ENCODE results near the gene RASGEF1C. TPM values are rescaled to one million over a fixed set of nuclear protein-coding genes. Genes with fewer than 3 reads are reported as not detected.

The RASGEF1C gene
- total RNA-seq, 2 donors from 2014 or later, result not detected

DNA sequence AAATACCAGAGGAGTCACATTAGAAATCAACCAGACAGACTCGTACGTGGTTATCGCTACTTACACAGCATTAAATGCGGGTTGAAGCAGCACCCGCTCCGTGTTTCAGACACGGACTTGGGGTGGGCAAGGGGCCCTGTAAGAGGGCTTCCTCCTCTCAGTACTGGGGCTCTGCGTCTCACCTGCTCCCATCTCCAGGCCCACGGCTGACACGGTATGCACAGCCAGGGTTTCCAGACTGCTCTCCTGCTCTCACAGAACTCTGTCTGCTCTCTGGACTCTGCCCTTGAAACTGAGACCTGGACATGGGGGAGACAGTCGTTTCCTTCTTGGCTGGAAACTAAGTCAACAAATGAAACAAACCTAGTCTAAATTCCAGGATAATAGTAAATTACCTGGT is 24.7 kb upstream of the RASGEF1C start:
- ATAC-seq (ENCODE audit: insufficient number of reproducible peaks, low FRiP score, low read depth), result no peak
- peaks cover 39% of the 10 kb centered on the region for H3K9me3 ChIP-seq
- no peak for DNase-seq (ENCODE audit: low spot score)

DNA sequence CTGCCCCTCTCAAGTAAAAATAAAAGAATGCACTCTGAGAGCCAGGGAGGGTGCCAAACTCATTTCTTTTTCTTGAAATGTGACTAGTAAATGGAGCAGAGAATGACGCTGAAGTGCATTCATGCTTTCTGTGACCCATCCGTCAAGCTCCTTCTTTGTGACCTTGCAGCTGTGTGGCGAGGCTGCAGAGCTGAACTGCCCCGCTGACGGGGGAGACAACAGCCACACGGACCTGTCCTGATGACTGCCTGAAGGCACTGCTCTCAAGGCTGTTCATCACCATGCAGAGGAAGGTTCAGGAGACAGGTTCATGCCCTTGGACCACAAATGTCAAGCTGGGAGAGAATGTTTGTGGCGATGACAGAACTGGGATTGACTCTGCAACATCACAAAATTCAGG is 21.0 kb upstream of the RASGEF1C start:
- Histone ChIP-seq H3K36me3 (peaks cover 25% of the 10 kb centered on the region), H3K4me3 (no peak overlapping the region), H3K27ac (no peak overlapping the region), H3K4me1 (ENCODE audit: control insufficient read depth in 1 of 2, low read depth in 2 of 2) (no peaks in the 10 kb centered on the region), H3K27me3 (replicated peaks; ENCODE audit: insufficient read depth) (no peaks in the 10 kb centered on the region), H3K9me3 (peaks cover 68% of the 10 kb centered on the region)
- TF ChIP-seq, protein P1, sequence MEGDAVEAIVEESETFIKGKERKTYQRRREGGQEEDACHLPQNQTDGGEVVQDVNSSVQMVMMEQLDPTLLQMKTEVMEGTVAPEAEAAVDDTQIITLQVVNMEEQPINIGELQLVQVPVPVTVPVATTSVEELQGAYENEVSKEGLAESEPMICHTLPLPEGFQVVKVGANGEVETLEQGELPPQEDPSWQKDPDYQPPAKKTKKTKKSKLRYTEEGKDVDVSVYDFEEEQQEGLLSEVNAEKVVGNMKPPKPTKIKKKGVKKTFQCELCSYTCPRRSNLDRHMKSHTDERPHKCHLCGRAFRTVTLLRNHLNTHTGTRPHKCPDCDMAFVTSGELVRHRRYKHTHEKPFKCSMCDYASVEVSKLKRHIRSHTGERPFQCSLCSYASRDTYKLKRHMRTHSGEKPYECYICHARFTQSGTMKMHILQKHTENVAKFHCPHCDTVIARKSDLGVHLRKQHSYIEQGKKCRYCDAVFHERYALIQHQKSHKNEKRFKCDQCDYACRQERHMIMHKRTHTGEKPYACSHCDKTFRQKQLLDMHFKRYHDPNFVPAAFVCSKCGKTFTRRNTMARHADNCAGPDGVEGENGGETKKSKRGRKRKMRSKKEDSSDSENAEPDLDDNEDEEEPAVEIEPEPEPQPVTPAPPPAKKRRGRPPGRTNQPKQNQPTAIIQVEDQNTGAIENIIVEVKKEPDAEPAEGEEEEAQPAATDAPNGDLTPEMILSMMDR (IDR thresholded peaks at IDR 0.05), result no peak
- ATAC-seq (ENCODE audit: insufficient number of reproducible peaks, low FRiP score, low read depth) (no peak), DNase-seq (ENCODE audit: low spot score) (no peak)

More for the DNA sequence above, 24.7 kb upstream of the RASGEF1C start:
- no peaks in the 10 kb centered on the region for H3K4me1 ChIP-seq (ENCODE audit: control insufficient read depth in 1 of 2, low read depth in 2 of 2)
- H3K27ac ChIP-seq, result no peak overlapping the region
- H3K4me3 ChIP-seq, result no peak overlapping the region
- TF ChIP-seq, protein P1 (IDR thresholded peaks at IDR 0.05), result no peak
- H3K27me3 ChIP-seq (replicated peaks; ENCODE audit: insufficient read depth), result no peaks in the 10 kb centered on the region
- H3K36me3 ChIP-seq, result peaks cover 59% of the 10 kb centered on the region

DNA sequence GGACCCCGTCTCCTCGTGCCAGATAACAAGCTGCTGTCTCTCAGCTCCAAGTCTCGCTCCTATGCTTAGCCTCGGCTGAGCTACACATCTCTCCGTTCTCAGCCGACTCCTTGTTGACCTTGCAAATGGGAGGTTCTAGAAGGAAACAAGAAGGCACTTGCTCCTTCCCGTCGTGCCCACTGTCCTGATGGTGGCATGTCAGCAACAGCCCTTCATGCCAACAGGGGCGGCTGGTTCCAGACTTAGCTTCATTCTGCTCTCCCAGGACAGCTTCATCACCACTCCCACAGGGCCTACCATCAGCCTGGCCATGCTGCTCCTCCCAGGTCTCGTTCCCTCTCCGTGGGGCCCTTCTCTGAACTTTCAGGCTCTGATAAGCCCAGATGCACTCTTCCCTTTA is 13.0 kb upstream of the RASGEF1C start:
- TF ChIP-seq, protein P1 (IDR thresholded peaks at IDR 0.05), result no peak
- Histone ChIP-seq H3K27me3 (replicated peaks; ENCODE audit: insufficient read depth) (no peaks in the 10 kb centered on the region), H3K27ac (no peak overlapping the region), H3K4me1 (ENCODE audit: control insufficient read depth in 1 of 2, low read depth in 2 of 2) (no peaks in the 10 kb centered on the region), H3K9me3 (peaks cover 86% of the 10 kb centered on the region), H3K36me3 (no peaks in the 10 kb centered on the region), H3K4me3 (no peak overlapping the region)
- DNase-seq (ENCODE audit: low spot score) (no peak), ATAC-seq (ENCODE audit: insufficient number of reproducible peaks, low FRiP score, low read depth) (no peak)

DNA sequence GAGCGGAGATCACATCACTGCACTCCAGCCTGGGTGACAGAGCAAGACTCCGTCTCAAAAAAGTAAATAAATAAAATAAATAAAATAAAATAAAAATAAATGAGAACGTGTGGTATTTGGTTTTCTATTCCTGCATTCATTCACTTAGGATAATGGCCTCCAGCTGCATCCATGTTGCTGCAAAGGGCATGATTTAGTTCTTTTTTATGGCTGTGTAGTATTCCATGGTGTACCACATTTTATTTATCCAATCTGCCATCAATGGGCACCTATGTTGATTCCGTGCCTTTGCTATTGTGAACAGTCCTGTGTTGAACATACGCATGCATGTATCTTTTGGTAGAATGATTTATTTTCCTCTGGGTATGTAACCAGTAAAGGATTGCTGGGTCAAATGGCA is 8.8 kb upstream of the RASGEF1C start:
- TF ChIP-seq, protein P1 (IDR thresholded peaks at IDR 0.05), result no peak
- H3K27ac ChIP-seq, result no peak overlapping the region
- ATAC-seq (ENCODE audit: insufficient number of reproducible peaks, low FRiP score, low read depth) (no peak), DNase-seq (ENCODE audit: low spot score) (no peak)
- no peaks in the 10 kb centered on the region for H3K4me1 ChIP-seq (ENCODE audit: control insufficient read depth in 1 of 2, low read depth in 2 of 2)
- no peaks in the 10 kb centered on the region for H3K27me3 ChIP-seq (replicated peaks; ENCODE audit: insufficient read depth)
- H3K36me3 ChIP-seq, result no peaks in the 10 kb centered on the region
- no peak overlapping the region for H3K4me3 ChIP-seq
- H3K9me3 ChIP-seq, result peaks cover 67% of the 10 kb centered on the region

DNA sequence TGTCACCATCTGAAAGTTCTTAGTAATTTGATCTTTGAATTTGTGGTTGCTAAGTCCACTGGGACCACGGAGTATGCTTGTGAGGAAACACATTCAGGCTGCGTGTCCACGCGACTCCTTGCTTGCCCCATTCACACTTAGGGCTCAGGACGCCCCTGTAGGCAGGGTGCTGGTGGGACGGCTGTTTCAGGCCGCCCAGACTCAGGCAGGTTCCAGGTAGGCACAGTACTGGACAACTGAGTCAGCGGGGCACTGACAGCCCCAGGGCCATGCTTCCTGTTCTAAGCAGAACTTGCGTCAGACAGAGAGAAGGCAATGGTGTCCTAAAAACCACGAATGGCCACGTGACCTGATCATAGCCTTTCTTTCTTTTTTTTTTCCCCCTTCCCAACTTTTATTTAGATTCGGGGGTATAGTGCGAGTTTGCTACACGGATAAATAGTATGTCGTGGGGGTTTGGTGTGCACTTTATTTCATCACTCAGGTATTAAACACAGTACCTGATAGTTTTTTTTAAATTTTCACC is 7.7 kb upstream of the RASGEF1C start:
- H3K9me3 ChIP-seq, result peaks cover 56% of the 10 kb centered on the region

More for the DNA sequence above, 7.7 kb upstream of the RASGEF1C start:
- H3K27ac ChIP-seq, result no peak overlapping the region
- no peak overlapping the region for H3K4me3 ChIP-seq
- TF ChIP-seq, protein P1 (IDR thresholded peaks at IDR 0.05), result no peak
- no peaks in the 10 kb centered on the region for H3K36me3 ChIP-seq
- ATAC-seq (ENCODE audit: insufficient number of reproducible peaks, low FRiP score, low read depth), result no peak
- H3K4me1 ChIP-seq (ENCODE audit: control insufficient read depth in 1 of 2, low read depth in 2 of 2), result no peaks in the 10 kb centered on the region
- no peak for DNase-seq (ENCODE audit: low spot score)
- H3K27me3 ChIP-seq (replicated peaks; ENCODE audit: insufficient read depth), result no peaks in the 10 kb centered on the region
